HL-60/S4 treated with retinoic acid at 250 ng/mL for 4 days and 3 days (cell line): ENCODE data around the gene ATAD5.
"Not testable (repeated sequence)": the region's sequence is repeated elsewhere in the genome, so short reads cannot be mapped to it uniquely, and the experiment has no call there.

Experiments used
- in situ Hi-C: fragments of 300-500 bp; cut with MboI; formaldehyde crosslinking; loops from 2 replicates; pipeline ENCODE4 v1.7.0; 2022; ENCODE audit warnings: low sequenced_read_pairs

Gene ATAD5

GRCh38 chr17:30910151-30910550, 78.4 kb downstream of the ATAD5 start:
- in situ Hi-C loops, result not testable (repeated sequence)

DNA sequence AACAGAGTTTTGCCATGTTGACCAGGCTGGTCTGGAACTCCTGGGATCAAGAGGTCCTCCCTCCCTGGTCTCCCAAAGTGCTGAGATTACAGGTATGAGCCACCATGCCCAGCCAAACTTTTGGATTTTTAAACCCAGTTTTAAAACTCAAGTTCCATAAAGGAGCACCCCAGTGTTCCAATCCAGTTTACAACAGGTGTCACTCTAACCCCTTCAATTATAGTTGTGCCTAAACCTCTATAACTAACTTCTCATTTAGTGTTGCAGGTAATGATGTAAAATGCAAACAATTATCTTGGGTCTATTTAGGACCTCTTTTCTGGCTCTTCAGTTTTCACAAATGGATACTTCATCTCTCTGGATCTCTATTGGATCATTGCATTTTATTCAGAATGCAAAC, 82.2 kb downstream of the ATAD5 start:
- in situ Hi-C loops, result no loop called here

DNA sequence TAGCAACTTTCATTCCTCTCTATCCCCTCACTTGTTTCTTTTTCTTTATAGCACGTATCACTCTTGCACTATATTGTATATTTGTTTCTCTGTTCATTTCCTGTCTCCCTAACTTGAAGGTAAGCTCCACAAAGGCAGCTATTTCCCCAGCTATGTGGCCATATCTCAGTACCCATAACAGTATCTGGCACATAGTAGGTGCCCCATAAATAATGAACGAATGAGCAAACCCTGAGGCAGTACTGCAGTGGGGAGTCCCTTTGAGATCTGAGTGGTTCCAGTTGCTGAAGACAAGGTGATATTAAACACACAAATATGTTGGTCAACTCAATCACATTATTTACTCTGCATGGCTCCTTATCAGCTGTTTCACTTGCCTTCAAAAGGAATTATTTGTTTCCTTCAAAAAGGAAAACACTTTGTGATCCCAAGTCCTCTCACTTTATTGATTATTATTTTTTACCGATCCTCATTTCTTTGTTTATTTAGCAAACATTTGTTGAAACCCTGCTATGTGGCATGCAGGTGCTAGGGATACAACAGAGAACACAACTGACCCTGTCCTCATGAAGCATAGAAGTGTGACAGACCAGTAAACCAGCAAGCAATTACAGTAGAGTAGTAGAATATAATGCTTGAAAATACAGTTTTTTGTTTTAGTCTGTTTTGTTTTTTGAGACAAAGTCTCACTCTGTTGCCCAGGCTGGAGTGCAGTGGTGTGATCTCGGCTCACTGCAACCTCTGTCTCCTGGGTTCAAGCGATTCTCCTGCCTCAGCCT, 84.3 kb downstream of the ATAD5 start:
- in situ Hi-C loops, result no loop called here

GRCh38 chr17:30917050-30917449, 85.3 kb downstream of the ATAD5 start:
- in situ Hi-C loops, result no loop called here

- in situ Hi-C loops, result no loop called here
Observed at GRCh38 chr17:30920282-30920681, 88.5 kb downstream of the ATAD5 start.

DNA sequence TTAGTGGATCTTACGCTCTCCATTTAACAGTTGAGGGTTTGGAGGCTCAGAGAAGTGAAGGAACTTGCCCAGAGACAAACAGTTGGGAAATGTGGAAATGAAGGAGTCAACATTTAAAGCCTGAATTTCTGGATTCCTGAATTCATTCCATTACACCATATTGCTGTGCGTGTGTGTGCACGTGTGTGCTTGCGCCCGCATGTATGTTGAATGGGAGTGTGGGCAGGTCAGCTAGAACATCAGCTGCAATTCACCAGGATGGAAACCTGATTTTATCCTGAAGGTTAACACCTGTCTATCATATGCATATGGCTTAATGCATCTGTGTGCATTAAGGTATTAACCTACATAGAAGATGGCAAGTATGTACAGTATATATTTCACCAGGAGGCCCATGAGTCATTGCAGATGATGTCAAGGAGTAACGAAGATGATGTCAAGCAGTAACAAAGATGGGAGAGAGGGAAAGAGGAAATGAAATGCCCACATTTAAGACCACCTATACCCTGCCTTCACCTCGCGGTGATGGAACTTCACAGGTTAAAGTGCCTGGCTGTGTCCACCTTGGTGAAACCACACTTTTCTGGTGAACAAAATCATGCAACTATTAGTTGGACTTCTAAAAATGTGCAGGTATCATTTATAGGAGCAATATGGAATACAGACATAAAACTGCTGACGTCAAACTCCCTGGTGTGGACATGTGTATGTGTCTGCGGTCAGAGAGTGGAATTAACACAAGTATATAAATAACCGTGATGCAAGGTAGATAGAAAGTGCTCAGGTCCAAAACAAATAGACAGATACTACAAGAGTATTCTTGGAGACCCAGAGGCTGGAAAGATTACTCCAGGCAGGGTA, 89.1 kb downstream of the ATAD5 start:
- in situ Hi-C loops, result no loop called here

GRCh38 chr17:30921544-30922196, 89.9 kb downstream of the ATAD5 start, which contains the start of gene ADAP2:
Gene ADAP2 (plus strand): TSS chr17:30921945. CDS start chr17:30922015, 70 bp downstream.
- in situ Hi-C loops, result no loop called here

- in situ Hi-C loops, result no loop called here
Observed at GRCh38 chr17:30922235-30923030, 90.7 kb downstream of the ATAD5 start.

- in situ Hi-C loops, result no loop called here
Observed at GRCh38 chr17:30924341-30924740, 92.6 kb downstream of the ATAD5 start.

- in situ Hi-C loops, result no loop called here
Observed at GRCh38 chr17:30926516-30926915, 94.8 kb downstream of the ATAD5 start.

DNA sequence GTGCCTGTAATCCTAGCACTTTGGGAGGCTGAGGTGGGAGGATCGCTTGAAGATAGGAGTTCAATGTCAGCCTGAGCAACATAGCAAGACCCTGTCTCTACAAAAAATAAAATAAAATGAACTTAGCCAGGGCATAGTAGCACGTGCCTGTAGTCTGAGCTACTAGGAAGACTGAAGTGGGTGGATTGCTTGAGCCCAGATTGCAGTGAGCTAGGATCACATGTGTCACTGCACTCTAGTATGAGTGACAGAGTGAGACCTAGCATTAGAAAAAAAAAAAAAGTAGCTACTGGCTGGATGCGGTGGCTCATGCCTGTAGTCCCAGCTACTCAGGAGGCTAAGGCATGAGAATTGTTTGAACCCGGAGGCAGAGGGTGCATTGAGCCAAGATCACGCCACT, 96.0 kb downstream of the ATAD5 start:
- in situ Hi-C loops, result no loop called here

DNA sequence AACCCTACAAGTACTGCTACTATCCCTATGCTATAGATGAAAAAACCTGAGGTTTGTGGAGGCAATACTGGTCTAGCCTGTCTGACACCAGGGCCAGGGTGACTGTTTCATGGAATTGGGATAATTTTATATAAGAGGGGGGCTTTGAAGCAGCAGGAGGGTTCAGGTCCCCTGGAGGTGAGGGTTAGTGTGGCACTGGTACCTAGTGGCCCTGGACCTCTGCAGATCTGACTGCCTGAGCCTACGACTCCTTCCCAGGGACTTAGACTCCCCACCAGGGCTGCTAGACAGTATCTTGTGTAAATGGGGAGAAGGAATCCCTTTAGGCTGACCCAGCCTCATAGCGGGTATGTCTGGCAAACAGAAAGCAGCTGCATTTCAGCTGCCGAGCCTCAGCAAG, 96.8 kb downstream of the ATAD5 start:
- in situ Hi-C loops, result no loop called here

- in situ Hi-C loops, result no loop called here
Observed at GRCh38 chr17:30929081-30929633, 97.4 kb downstream of the ATAD5 start.

DNA sequence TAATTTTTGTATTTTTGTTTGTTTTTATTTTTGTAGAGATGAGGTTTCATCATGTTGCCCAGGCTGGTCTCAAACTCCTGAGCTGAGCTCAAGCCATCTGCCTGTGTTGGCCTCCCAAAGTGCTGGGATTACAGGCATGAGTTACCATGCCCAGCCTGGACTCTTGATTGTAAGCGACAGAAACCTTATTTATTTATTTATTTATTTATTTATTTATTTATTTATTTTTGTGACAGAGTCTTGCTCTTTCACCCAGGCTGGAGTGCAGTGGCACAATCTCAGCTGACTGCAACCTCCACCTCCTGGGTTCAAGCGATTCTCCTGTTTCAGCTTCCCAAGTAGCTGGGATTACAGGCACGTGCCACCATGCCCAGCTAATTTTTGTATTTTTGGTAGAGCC, 98.1 kb downstream of the ATAD5 start:
- in situ Hi-C loops, result not testable (repeated sequence)

DNA sequence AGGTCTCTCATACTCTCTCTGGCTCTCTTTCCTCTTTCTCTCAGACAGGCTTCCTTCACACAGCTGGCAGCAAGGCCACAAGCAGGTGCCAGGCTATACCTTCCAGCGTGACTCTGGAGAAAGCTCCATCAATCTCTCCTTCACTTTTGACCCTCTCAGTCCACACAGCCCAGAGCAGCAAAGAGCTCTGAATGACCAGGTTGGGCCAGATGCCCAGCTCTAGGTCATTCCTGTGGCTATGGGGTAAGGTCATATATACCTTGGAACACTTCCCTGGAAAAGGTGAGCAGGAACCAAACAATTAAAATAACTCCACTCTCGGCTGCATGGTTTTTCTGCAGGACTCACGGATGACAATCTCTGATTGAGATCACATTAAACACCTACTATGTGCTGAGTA, 98.7 kb downstream of the ATAD5 start:
- in situ Hi-C loops, result no loop called here

GRCh38 chr17:30931582-30931981, 99.8 kb downstream of the ATAD5 start:
- in situ Hi-C loops, result not testable (repeated sequence)

DNA sequence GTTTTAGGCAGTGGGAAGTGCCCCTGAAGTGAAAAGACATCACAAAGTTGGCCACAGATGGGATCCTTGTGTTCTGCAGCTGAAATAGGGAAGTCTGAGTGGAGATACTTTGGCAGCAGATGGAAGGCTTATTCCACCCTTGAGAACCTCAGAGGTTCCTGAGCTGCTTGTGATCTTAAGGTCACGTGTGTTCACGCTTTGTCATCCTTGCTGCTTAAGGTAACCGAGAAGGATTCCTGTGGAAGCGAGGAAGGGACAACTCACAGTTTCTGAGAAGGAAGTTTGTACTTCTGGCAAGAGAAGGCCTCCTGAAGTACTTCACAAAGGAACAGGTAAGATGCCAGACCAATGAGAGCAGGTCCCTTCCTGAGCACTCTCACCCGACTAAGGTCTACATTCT, 102.2 kb downstream of the ATAD5 start:
- in situ Hi-C loops, result no loop called here

GRCh38 chr17:30939051-30939689, 107.4 kb downstream of the ATAD5 start:
- in situ Hi-C loops, result no loop called here

DNA sequence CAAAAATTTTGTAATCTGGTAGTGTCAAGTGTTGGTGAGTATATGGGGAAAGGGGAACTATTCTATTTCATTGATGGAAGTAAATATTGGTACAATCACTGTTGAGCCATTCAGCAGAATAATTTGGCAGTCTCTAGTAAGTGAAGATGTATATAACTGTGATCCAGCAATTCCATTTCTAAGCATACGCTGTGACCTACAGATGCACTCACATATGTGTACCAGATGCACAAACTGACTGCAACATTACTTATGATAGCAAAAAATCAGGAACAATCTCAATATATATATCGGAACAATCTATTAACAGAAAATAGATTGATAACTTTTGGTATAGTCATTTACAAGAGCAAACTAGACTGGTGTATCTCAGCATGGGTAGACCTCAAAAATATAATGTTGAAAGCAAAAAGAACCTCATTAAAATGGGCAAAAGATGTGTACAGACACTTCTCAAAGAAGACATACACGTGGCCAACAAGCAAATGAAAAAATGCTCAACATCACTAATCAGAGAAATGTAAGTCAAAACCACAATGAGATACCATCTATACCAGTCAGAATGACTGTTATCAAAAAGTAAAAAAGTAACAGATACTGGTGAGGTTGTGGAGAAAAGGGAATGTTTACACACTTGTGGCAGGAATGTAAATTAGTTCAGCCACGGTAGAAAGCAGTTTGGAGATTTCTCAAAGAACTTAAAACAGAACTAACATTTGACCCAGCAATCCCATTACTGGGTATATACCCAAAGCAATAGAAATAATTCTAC, 110.7 kb downstream of the ATAD5 start:
- in situ Hi-C loops, result no loop called here
